HG03342 (cell line): ENCODE data around the gene PPP1R12C.
A peak's percentile ranks its signal among the peaks of the same experiment; 100 is the strongest.

ENCODE experiments used
- ATAC-seq: cut with Tn5 transposase; IDR thresholded peaks from one replicate; pipeline ENCODE4 v1.9.1; 2021; ENCODE audit warnings: mild to moderate bottlenecking, moderate library complexity; ENCODE audit not compliant: unreplicated experiment

Gene PPP1R12C

GRCh38 chr19:55091126-55091910 is 26.1 kb downstream of the PPP1R12C start:
- ATAC-seq, result no peak

GRCh38 chr19:55090564-55090963 is 26.9 kb downstream of the PPP1R12C start:
- ATAC-seq, result no peak

GRCh38 chr19:55089342-55089944 is 28.0 kb downstream of the PPP1R12C start:
- ATAC-seq, result no peak

GRCh38 chr19:55088543-55089341 is 28.7 kb downstream of the PPP1R12C start:
- ATAC-seq, result no peak

GRCh38 chr19:55088021-55088451 is 29.4 kb downstream of the PPP1R12C start:
- ATAC-seq, result no peak

GRCh38 chr19:55087542-55087901 is 29.9 kb downstream of the PPP1R12C start:
- no peak for ATAC-seq

GRCh38 chr19:55086730-55087541 is 30.5 kb downstream of the PPP1R12C start:
- ATAC-seq, result no peak

- ATAC-seq, result no peak
Observed at GRCh38 chr19:55085923-55086715, 31.3 kb downstream of the PPP1R12C start.

- no peak for ATAC-seq
Observed at GRCh38 chr19:55084416-55084815, 33.0 kb downstream of the PPP1R12C start.

GRCh38 chr19:55083004-55083850 is 34.2 kb downstream of the PPP1R12C start:
- no peak for ATAC-seq

GRCh38 chr19:55082020-55082851 is 35.2 kb downstream of the PPP1R12C start:
- no peak for ATAC-seq

GRCh38 chr19:55081770-55082019 is 35.7 kb downstream of the PPP1R12C start:
- no peak for ATAC-seq

- ATAC-seq, result peak; percentile 65
Observed at GRCh38 chr19:55080968-55081769, 36.3 kb downstream of the PPP1R12C start.

GRCh38 chr19:55080121-55080967 is 37.1 kb downstream of the PPP1R12C start:
- no peak for ATAC-seq

GRCh38 chr19:55079400-55080038 is 37.9 kb downstream of the PPP1R12C start:
- no peak for ATAC-seq

GRCh38 chr19:55078996-55079395 is 38.4 kb downstream of the PPP1R12C start:
- no peak for ATAC-seq
